Panc1 (cell line): ENCODE measurements around the gene TREML2.

Experiments used
- POLR2AphosphoS5 ChIP-seq: IDR thresholded peaks from 2 replicates; pipeline ENCODE4 v1.6.1; 2012; ENCODE audit warnings: mild to moderate bottlenecking, low read depth, low read length, moderate library complexity
- TF ChIP-seq, protein P1 (sequence below): fragments of 450-650 bp; IDR thresholded peaks from 2 replicates; pipeline ENCODE4 v1.5.1; 2017; ENCODE audit warnings: mild to moderate bottlenecking
- TF ChIP-seq, protein P2 (sequence below), 2 experiments: IDR thresholded peaks; 2 replicates each; pipeline ENCODE4 v1.6.1; 2011 to 2012; ENCODE audit warnings: low read depth in 2 of 2, control low read depth in 1 of 2, low read length in 1 of 2, mild to moderate bottlenecking in 1 of 2, moderate library complexity in 1 of 2; ENCODE audit not compliant: insufficient read depth in 1 of 2

GRCh38 chr6:41147917-41148316 lies 53.0 kb downstream of the TREML2 start:
- TF ChIP-seq, protein P1, sequence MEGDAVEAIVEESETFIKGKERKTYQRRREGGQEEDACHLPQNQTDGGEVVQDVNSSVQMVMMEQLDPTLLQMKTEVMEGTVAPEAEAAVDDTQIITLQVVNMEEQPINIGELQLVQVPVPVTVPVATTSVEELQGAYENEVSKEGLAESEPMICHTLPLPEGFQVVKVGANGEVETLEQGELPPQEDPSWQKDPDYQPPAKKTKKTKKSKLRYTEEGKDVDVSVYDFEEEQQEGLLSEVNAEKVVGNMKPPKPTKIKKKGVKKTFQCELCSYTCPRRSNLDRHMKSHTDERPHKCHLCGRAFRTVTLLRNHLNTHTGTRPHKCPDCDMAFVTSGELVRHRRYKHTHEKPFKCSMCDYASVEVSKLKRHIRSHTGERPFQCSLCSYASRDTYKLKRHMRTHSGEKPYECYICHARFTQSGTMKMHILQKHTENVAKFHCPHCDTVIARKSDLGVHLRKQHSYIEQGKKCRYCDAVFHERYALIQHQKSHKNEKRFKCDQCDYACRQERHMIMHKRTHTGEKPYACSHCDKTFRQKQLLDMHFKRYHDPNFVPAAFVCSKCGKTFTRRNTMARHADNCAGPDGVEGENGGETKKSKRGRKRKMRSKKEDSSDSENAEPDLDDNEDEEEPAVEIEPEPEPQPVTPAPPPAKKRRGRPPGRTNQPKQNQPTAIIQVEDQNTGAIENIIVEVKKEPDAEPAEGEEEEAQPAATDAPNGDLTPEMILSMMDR, result no peak
- TF ChIP-seq, protein P2, sequence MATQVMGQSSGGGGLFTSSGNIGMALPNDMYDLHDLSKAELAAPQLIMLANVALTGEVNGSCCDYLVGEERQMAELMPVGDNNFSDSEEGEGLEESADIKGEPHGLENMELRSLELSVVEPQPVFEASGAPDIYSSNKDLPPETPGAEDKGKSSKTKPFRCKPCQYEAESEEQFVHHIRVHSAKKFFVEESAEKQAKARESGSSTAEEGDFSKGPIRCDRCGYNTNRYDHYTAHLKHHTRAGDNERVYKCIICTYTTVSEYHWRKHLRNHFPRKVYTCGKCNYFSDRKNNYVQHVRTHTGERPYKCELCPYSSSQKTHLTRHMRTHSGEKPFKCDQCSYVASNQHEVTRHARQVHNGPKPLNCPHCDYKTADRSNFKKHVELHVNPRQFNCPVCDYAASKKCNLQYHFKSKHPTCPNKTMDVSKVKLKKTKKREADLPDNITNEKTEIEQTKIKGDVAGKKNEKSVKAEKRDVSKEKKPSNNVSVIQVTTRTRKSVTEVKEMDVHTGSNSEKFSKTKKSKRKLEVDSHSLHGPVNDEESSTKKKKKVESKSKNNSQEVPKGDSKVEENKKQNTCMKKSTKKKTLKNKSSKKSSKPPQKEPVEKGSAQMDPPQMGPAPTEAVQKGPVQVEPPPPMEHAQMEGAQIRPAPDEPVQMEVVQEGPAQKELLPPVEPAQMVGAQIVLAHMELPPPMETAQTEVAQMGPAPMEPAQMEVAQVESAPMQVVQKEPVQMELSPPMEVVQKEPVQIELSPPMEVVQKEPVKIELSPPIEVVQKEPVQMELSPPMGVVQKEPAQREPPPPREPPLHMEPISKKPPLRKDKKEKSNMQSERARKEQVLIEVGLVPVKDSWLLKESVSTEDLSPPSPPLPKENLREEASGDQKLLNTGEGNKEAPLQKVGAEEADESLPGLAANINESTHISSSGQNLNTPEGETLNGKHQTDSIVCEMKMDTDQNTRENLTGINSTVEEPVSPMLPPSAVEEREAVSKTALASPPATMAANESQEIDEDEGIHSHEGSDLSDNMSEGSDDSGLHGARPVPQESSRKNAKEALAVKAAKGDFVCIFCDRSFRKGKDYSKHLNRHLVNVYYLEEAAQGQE (IDR thresholded peaks at IDR 0.05; ENCODE audit: insufficient read depth in 1 of 2, low read depth in 2 of 2, low read length in 1 of 2), result no peak
- TF ChIP-seq POLR2AphosphoS5, result no peak
